Upper lobe of left lung (tissue), 6 donors: ENCODE data around the gene CIT. TPM values are rescaled to one million over a fixed set of nuclear protein-coding genes. Genes with fewer than 3 reads are reported as not detected.
A peak's percentile ranks its signal among the peaks of the same experiment; 100 is the strongest.

Source experiments
- ATAC-seq, 2 donors: fragments of 200-7000 bp; cut with Tn5 transposase; one replicate each; pipeline ENCODE4 v1.9.1; 2022; ENCODE audit warnings: mild to moderate bottlenecking in 2 of 2, moderate library complexity in 2 of 2; ENCODE audit not compliant: low FRiP score in 2 of 2
- DNase-seq, 2 donors: peaks; one replicate each; pipeline ENCODE4 v3.0.0-alpha.2; 2019 to 2020
- H3K27ac ChIP-seq, 4 donors: fragments of 200-600 bp; sonication (generic); one replicate each; pipeline ENCODE4 v1.5.1; 2016 to 2019
- H3K27me3 ChIP-seq, 4 donors: fragments of 200-600 bp; sonication (generic); one replicate each; pipeline ENCODE4 v1.5.1; 2017 to 2019
- H3K36me3 ChIP-seq, 4 donors: fragments of 200-600 bp; sonication (generic); one replicate each; pipeline ENCODE4 v1.5.1; 2016 to 2019
- H3K4me1 ChIP-seq, 4 donors: fragments of 200-600 bp; sonication (generic); one replicate each; pipeline ENCODE4 v1.5.1; 2018 to 2019
- H3K4me3 ChIP-seq, 4 donors: fragments of 200-600 bp; sonication (generic); one replicate each; pipeline ENCODE4 v1.5.1; 2017 to 2019; ENCODE audit warnings: mild to moderate bottlenecking in 2 of 4, moderate library complexity in 1 of 4
- H3K9me3 ChIP-seq, 4 donors: fragments of 200-600 bp; sonication (generic); one replicate each; pipeline ENCODE4 v1.5.1; 2018 to 2019
- CTCF ChIP-seq, 6 experiments: fragments of 450-650 bp in 4 of 6; fragments of 200-600 bp in 2 of 6; sonication (generic) in 2 of 6; IDR thresholded peaks; one replicate each; pipeline ENCODE4 v1.5.1; 2016 to 2019; ENCODE audit warnings: antibody characterized with exemption in 6 of 6
- EP300 ChIP-seq, 4 donors: sonication (generic); formaldehyde crosslinking; IDR thresholded peaks; one replicate each; pipeline ENCODE4 v1.5.1; 2017; ENCODE audit warnings: antibody characterized with exemption in 4 of 4, control low read depth in 2 of 4
- POLR2A ChIP-seq, 4 donors: fragments of 450-650 bp; IDR thresholded peaks; one replicate each; pipeline ENCODE4 v1.5.1; 2016 to 2017; ENCODE audit warnings: antibody characterized with exemption in 4 of 4, mild to moderate bottlenecking in 2 of 4
- POLR2AphosphoS5 ChIP-seq, 2 donors: sonication (generic); formaldehyde crosslinking; IDR thresholded peaks; one replicate each; pipeline ENCODE4 v1.5.1; 2017; ENCODE audit warnings: antibody characterized with exemption in 2 of 2
- WGBS, 2 donors: methylation state at CpG; one replicate each; pipeline ENCODE4 v1.1.5; 2017 to 2018; 5-methylcytosine and 5-hydroxymethylcytosine counted together
- total RNA-seq, 6 donors: library from RNA; depleted of rRNA in 4 of 6; stranded (reverse); fragments of >200 nt in 4 of 6; gene quantifications; one replicate each; pipeline versions ENCODE4 v1.1.0 to v1.2.1, GENCODE V29; 2016 to 2021
- donor health status: DM: no; HTN: no; CAD: no; lungs with moderate emphysema.
- donor health status: DM: no; HTN: yes; CAD: no; lungs with severe emphysema.

The CIT gene
- total RNA-seq, 6 donors from 2014 or later, result 7.8 to 185 (median 73.6) TPM

GRCh38 chr12:119721306-119721705 is 155.8 kb downstream of the CIT start:
- DNase-seq, result no peak
- TF ChIP-seq CTCF (IDR thresholded peaks at IDR 0.05) (no peak), POLR2AphosphoS5 (IDR thresholded peaks at IDR 0.05) (no peak), POLR2A (IDR thresholded peaks at IDR 0.05) (no peak), EP300 (IDR thresholded peaks at IDR 0.05) (no peak)
- Histone ChIP-seq H3K27ac (no peak overlapping the region), H3K9me3 (no peaks in the 10 kb centered on the region), H3K27me3 (no peaks in the 10 kb centered on the region), H3K36me3 (no peaks in the 10 kb centered on the region), H3K4me3 (no peak overlapping the region), H3K4me1 (peaks cover 4 to 8% (median 8%) of the 10 kb centered on the region in 4 donors)
- 89 to 96% methylated on average over 4 of the region's 4 CpGs for WGBS, 2 donors
- no peak for ATAC-seq

GRCh38 chr12:119720349-119720748 is 156.8 kb downstream of the CIT start:
- no peaks in the 10 kb centered on the region for H3K36me3 ChIP-seq
- DNase-seq (no peak), ATAC-seq (no peak)
- no peak for TF ChIP-seq POLR2AphosphoS5 (IDR thresholded peaks at IDR 0.05)
- no peak for TF ChIP-seq EP300 (IDR thresholded peaks at IDR 0.05)
- no peak for TF ChIP-seq CTCF (IDR thresholded peaks at IDR 0.05)
- TF ChIP-seq POLR2A (IDR thresholded peaks at IDR 0.05), result no peak
- no peak overlapping the region for H3K27ac ChIP-seq
- no peak overlapping the region for H3K4me3 ChIP-seq
- no peaks in the 10 kb centered on the region for H3K9me3 ChIP-seq
- H3K27me3 ChIP-seq, result no peaks in the 10 kb centered on the region
- H3K4me1 ChIP-seq, result peaks cover 11 to 17% (median 15%) of the 10 kb centered on the region in 4 donors

GRCh38 chr12:119718141-119718540 is 159.0 kb downstream of the CIT start:
- Histone ChIP-seq H3K4me1 (peaks cover 13 to 26% (median 19%) of the 10 kb centered on the region in 4 donors), H3K27me3 (no peaks in the 10 kb centered on the region), H3K27ac (peak overlapping the region in 2 of 4 donors; percentile 67 to 72), H3K36me3 (no peaks in the 10 kb centered on the region), H3K4me3 (no peak overlapping the region), H3K9me3 (no peaks in the 10 kb centered on the region)
- TF ChIP-seq POLR2A (IDR thresholded peaks at IDR 0.05) (no peak), CTCF (IDR thresholded peaks at IDR 0.05) (no peak), EP300 (IDR thresholded peaks at IDR 0.05) (no peak), POLR2AphosphoS5 (IDR thresholded peaks at IDR 0.05) (no peak)
- 98 to 99% methylated on average over 14 to 17 of the region's 17 CpGs for WGBS, 2 donors
- DNase-seq (peak in 1 of 2 donors; percentile 61), ATAC-seq (no peak)

GRCh38 chr12:119715268-119715620 is 161.9 kb downstream of the CIT start:
- no peak for TF ChIP-seq POLR2A (IDR thresholded peaks at IDR 0.05)
- TF ChIP-seq POLR2AphosphoS5 (IDR thresholded peaks at IDR 0.05), result no peak
- no peak for TF ChIP-seq EP300 (IDR thresholded peaks at IDR 0.05)
- TF ChIP-seq CTCF (IDR thresholded peaks at IDR 0.05), result no peak
- H3K4me1 ChIP-seq, result peaks cover 14 to 41% (median 27%) of the 10 kb centered on the region in 4 donors
- 92 to 95% methylated on average over 3 of the region's 3 CpGs for WGBS, 2 donors
- H3K36me3 ChIP-seq, result peaks cover 0 to 4% (median 0%) of the 10 kb centered on the region in 4 donors
- ATAC-seq, result no peak
- no peak for DNase-seq
- peak overlapping the region in 2 of 4 donors; percentile 75 to 82 for H3K27ac ChIP-seq
- H3K4me3 ChIP-seq, result no peak overlapping the region
- no peaks in the 10 kb centered on the region for H3K27me3 ChIP-seq
- no peaks in the 10 kb centered on the region for H3K9me3 ChIP-seq

GRCh38 chr12:119714614-119715267 is 162.4 kb downstream of the CIT start:
- H3K36me3 ChIP-seq, result peaks cover 0 to 4% (median 0%) of the 10 kb centered on the region in 4 donors
- WGBS, 2 donors, result 94 to 97% methylated on average over 4 of the region's 4 CpGs
- TF ChIP-seq EP300 (IDR thresholded peaks at IDR 0.05), result no peak
- no peak for TF ChIP-seq POLR2AphosphoS5 (IDR thresholded peaks at IDR 0.05)
- TF ChIP-seq POLR2A (IDR thresholded peaks at IDR 0.05), result no peak
- TF ChIP-seq CTCF (IDR thresholded peaks at IDR 0.05), result no peak
- H3K27ac ChIP-seq, result peak overlapping the region in 2 of 4 donors; percentile 83 to 85
- DNase-seq (no peak), ATAC-seq (no peak)
- no peak overlapping the region for H3K4me3 ChIP-seq
- no peaks in the 10 kb centered on the region for H3K27me3 ChIP-seq
- H3K4me1 ChIP-seq, result peaks cover 14 to 46% (median 27%) of the 10 kb centered on the region in 4 donors
- no peaks in the 10 kb centered on the region for H3K9me3 ChIP-seq
